HepG2 (cell line): Measurements from ENCODE around the gene NEDD4L. TPM values are rescaled to one million over a fixed set of nuclear protein-coding genes. Genes with fewer than 3 reads are reported as not detected.

ENCODE experiments used
- CBFB ChIP-seq: sonication (generic); formaldehyde crosslinking; IDR thresholded peaks from 2 replicates; pipeline ENCODE4 v1.4.0; 2020; ENCODE audit warnings: missing genetic modification reagents
- ERF ChIP-seq: IDR thresholded peaks from 2 replicates; pipeline ENCODE4 v1.6.1; 2018; ENCODE audit warnings: missing biosample characterization, missing genetic modification reagents
- MTA1 ChIP-seq: sonication (generic); formaldehyde crosslinking; IDR thresholded peaks from 2 replicates; pipeline ENCODE4 v1.4.0; 2020; ENCODE audit warnings: missing genetic modification reagents, mild to moderate bottlenecking, borderline replicate concordance
- POLR2A ChIP-seq, 2 experiments: IDR thresholded peaks; 2 replicates each; pipeline ENCODE4 v1.6.1; 2011; ENCODE audit warnings: low read depth in 2 of 2, low read length in 2 of 2, mild to moderate bottlenecking in 1 of 2, moderate library complexity in 1 of 2; ENCODE audit not compliant: insufficient read depth in 1 of 2
- SOX6 ChIP-seq, 2 experiments: fragments of 450-650 bp in 1 of 2; sonication (generic) in 1 of 2; formaldehyde crosslinking in 1 of 2; IDR thresholded peaks; 2 replicates each; pipeline versions ENCODE4 v1.4.0 to v1.6.1; 2017 to 2020; ENCODE audit warnings: antibody characterized with exemption in 1 of 2, mild to moderate bottlenecking in 1 of 2, missing genetic modification reagents in 1 of 2
- ZFP62 ChIP-seq: sonication (generic); formaldehyde crosslinking; IDR thresholded peaks from 2 replicates; pipeline ENCODE4 v1.4.0; 2020; ENCODE audit warnings: missing genetic modification reagents
- ZNF24 ChIP-seq: fragments of 450-650 bp; IDR thresholded peaks from 2 replicates; pipeline ENCODE4 v1.6.1; 2017; ENCODE audit warnings: antibody characterized with exemption, mild to moderate bottlenecking
- ZNF383 ChIP-seq: sonication (generic); formaldehyde crosslinking; IDR thresholded peaks from 2 replicates; pipeline ENCODE4 v1.4.0; 2020; ENCODE audit warnings: missing genetic modification reagents, mild to moderate bottlenecking, borderline replicate concordance
- ZNF589 ChIP-seq: sonication (generic); formaldehyde crosslinking; conservative IDR thresholded peaks from 2 replicates; pipeline ENCODE4 v1.8.0; 2022; ENCODE audit warnings: mild to moderate bottlenecking, moderate library complexity, missing genetic modification reagents
- ZNF670 ChIP-seq: sonication (generic); formaldehyde crosslinking; IDR thresholded peaks from 2 replicates; pipeline ENCODE4 v1.8.0; 2022; ENCODE audit warnings: mild to moderate bottlenecking, missing genetic modification reagents, borderline replicate concordance
- polyA plus RNA-seq, 8 experiments: library from polyadenylated mRNA; depleted of rRNA in 3 of 8; stranded (reverse) in 7 of 8; unstranded in 1 of 8; fragments of >200 nt; fragmentation: Illumina TruSeq in 4 of 8; extraction: Trizol in 4 of 8; gene quantifications; 2 replicates each; pipeline versions ENCODE4 v1.2.1 to v1.2.3, GENCODE V29; 2011 to 2016; ENCODE audit warnings: low read depth in 4 of 8, missing spikeins in 1 of 8, mixed read lengths in 1 of 8; ENCODE audit not compliant: insufficient read depth in 1 of 8
- total RNA-seq, 5 experiments: library from RNA; depleted of rRNA; stranded (reverse); fragments of >200 nt; fragmentation: Illumina TruSeq; extraction: Trizol; gene quantifications; 2 replicates each; pipeline ENCODE4 v1.2.3, GENCODE V29; 2016; ENCODE audit warnings: low read depth in 1 of 5
- TF ChIP-seq, protein P1 (sequence below): sonication (generic); formaldehyde crosslinking; IDR thresholded peaks from 2 replicates; pipeline ENCODE4 v1.8.1; 2022; ENCODE audit warnings: mild to moderate bottlenecking, missing genetic modification reagents
- TF ChIP-seq, protein P2 (sequence below): sonication (generic); formaldehyde crosslinking; IDR thresholded peaks from 2 replicates; pipeline ENCODE4 v1.5.0; 2020; ENCODE audit warnings: missing genetic modification reagents
- TF ChIP-seq, protein P3 (sequence below): sonication (generic); formaldehyde crosslinking; IDR thresholded peaks from 2 replicates; pipeline ENCODE4 v1.5.1; 2020; ENCODE audit warnings: mild to moderate bottlenecking, missing genetic modification reagents, borderline replicate concordance
- TF ChIP-seq, protein P4 (sequence below), 2 experiments: fragments of 450-650 bp in 1 of 2; sonication (generic) in 1 of 2; formaldehyde crosslinking in 1 of 2; IDR thresholded peaks; 2 replicates each; pipeline versions ENCODE4 v1.6.1 to v1.8.0; 2016 to 2022; ENCODE audit warnings: antibody characterized with exemption in 1 of 2, mild to moderate bottlenecking in 1 of 2, missing genetic modification reagents in 1 of 2

NEDD4L gene
- total and polyA plus RNA-seq, 2 of the 13 experiments (the other 11 are each of a cell fraction or from before 2014, with no cell fraction given): 168 to 390 TPM

DNA sequence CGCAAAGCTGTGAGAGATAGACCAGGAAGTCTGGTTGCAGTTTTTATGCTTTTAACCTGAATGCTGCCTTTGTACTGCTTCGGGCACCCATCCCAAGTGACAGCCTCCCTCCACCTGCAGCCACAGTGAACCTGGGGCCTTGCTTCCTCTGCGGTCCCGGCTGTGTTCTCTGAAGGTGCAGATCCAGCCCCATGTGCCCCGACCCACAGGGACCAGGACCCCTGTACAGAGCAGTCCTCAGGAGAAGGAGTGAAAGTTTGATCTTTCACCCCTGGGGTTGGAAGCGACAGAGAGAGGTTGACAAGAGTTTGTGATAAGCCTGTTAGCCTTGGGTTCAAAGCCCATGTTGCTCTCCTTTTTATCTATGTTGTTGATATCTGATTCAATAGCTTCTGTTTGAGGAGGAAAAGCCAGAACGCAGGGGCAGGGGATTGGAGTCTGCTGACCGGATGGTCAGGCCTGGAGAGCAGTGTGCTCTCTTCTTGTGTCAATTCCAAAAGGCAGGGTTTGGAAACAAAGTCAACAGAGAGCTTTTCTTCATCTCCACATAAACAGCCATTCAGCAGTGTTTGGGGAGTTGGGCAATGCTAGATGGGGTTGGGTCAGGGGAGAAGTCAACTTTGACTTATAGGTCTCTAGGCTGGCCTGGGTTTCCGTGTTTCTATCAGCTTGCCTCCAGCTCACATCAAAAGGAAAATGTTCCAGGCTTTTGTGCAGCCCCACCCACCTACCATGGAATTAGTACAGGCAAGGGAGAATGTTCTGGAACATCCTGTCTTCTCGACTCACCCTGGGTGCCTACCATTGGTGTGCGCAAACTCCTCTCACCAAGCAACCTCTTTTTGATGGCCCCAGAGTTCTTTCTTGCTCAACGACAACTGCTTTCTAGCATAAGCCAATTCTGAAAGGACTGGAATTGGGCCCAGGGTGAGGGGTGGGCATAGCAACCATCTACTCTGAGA lies 369.9 kb downstream of the NEDD4L start (continued):
- TF ChIP-seq ZNF383 (peak; percentile 91; the same call in 1 of the 2 replicates), ERF (CRISPR knock-in tag) (peak; percentile 87; the same call in 1 of the 2 replicates), ZNF670 (peak; percentile 95), ZNF589 (peak; percentile 74), SOX6 (IDR thresholded peaks at IDR 0.05) (no peak), SOX6 (CRISPR knock-in tag; IDR thresholded peaks at IDR 0.05) (peak; percentile 98), ZFP62 (no peak), POLR2A (IDR thresholded peaks at IDR 0.05; ENCODE audit: insufficient read depth in 1 of 2, low read depth in 2 of 2, low read length in 2 of 2) (peak; percentile 49 to 65), CBFB (CRISPR knock-in tag) (peak; percentile 89), ZNF24 (peak; percentile 66), MTA1 (CRISPR knock-in tag) (peak; percentile 86)
- TF ChIP-seq, protein P1, sequence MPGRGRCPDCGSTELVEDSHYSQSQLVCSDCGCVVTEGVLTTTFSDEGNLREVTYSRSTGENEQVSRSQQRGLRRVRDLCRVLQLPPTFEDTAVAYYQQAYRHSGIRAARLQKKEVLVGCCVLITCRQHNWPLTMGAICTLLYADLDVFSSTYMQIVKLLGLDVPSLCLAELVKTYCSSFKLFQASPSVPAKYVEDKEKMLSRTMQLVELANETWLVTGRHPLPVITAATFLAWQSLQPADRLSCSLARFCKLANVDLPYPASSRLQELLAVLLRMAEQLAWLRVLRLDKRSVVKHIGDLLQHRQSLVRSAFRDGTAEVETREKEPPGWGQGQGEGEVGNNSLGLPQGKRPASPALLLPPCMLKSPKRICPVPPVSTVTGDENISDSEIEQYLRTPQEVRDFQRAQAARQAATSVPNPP: 0 out of 2 replicates have a peak, but pooled peaks have one; percentile 24
- TF ChIP-seq, protein P2, sequence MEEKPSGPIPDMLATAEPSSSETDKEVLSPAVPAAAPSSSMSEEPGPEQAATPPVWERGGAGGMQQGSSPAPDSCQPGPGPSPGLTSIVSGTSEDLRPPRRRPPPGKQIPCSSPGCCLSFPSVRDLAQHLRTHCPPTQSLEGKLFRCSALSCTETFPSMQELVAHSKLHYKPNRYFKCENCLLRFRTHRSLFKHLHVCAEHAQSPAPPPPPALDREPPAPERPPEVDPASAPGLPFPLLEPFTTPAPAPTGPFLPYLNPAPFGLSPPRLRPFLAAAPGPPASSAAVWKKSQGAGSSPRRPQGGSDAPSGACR (CRISPR knock-in tag): peak; percentile 93; the same call in 1 of the 2 replicates
- TF ChIP-seq, protein P3, sequence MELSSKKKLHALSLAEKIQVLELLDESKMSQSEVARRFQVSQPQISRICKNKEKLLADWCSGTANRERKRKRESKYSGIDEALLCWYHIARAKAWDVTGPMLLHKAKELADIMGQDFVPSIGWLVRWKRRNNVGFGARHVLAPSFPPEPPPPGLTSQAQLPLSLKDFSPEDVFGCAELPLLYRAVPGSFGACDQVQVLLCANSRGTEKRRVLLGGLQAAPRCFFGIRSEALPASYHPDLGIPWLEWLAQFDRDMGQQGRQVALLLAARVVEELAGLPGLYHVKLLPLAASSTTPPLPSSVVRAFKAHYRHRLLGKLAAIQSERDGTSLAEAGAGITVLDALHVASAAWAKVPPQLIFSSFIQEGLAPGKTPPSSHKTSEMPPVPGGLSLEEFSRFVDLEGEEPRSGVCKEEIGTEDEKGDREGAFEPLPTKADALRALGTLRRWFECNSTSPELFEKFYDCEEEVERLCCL (CRISPR knock-in tag): no peak
- TF ChIP-seq, protein P4, sequence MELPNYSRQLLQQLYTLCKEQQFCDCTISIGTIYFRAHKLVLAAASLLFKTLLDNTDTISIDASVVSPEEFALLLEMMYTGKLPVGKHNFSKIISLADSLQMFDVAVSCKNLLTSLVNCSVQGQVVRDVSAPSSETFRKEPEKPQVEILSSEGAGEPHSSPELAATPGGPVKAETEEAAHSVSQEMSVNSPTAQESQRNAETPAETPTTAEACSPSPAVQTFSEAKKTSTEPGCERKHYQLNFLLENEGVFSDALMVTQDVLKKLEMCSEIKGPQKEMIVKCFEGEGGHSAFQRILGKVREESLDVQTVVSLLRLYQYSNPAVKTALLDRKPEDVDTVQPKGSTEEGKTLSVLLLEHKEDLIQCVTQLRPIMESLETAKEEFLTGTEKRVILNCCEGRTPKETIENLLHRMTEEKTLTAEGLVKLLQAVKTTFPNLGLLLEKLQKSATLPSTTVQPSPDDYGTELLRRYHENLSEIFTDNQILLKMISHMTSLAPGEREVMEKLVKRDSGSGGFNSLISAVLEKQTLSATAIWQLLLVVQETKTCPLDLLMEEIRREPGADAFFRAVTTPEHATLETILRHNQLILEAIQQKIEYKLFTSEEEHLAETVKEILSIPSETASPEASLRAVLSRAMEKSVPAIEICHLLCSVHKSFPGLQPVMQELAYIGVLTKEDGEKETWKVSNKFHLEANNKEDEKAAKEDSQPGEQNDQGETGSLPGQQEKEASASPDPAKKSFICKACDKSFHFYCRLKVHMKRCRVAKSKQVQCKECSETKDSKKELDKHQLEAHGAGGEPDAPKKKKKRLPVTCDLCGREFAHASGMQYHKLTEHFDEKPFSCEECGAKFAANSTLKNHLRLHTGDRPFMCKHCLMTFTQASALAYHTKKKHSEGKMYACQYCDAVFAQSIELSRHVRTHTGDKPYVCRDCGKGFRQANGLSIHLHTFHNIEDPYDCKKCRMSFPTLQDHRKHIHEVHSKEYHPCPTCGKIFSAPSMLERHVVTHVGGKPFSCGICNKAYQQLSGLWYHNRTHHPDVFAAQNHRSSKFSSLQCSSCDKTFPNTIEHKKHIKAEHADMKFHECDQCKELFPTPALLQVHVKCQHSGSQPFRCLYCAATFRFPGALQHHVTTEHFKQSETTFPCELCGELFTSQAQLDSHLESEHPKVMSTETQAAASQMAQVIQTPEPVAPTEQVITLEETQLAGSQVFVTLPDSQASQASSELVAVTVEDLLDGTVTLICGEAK (IDR thresholded peaks at IDR 0.05): no peak
- TF ChIP-seq, protein P4 (CRISPR knock-in tag; IDR thresholded peaks at IDR 0.05): no peak; the same call in 1 of the 2 replicates
